HEK293 (cell line): ENCODE results near the gene KRTAP5-4.
"Not testable (repeated sequence)": the region's sequence is repeated elsewhere in the genome, so short reads cannot be mapped to it uniquely, and the experiment has no call there.

ENCODE experiments used
- CTCF ChIA-PET: fragments of 350-600 bp; formaldehyde crosslinking; extraction: SDS; loops from one replicate; lab custom pipeline; 2021; ENCODE audit warnings: antibody characterized with exemption; lab: Yijun Ruan, JAX
- POLR2A ChIA-PET: fragments of 300-600 bp; formaldehyde crosslinking; extraction: SDS; loops from one replicate; lab custom pipeline; 2020; ENCODE audit warnings: antibody characterized with exemption, inconsistent platforms; lab: Yijun Ruan, JAX
- H3K27ac ChIP-seq: fragments of 200-500 bp; sonication (Bioruptor generic); 2 replicates; pipeline ENCODE4 v1.5.1; 2014; ENCODE audit warnings: low read depth, low read length, control low read depth, inconsistent platforms; ENCODE audit errors: extremely low read depth
- H3K36me3 ChIP-seq, 2 experiments: fragments of 200-500 bp in 1 of 2; sonication (Bioruptor generic) in 1 of 2; 1 replicate in 1 of 2; 2 replicates in 1 of 2; pipeline ENCODE4 v1.5.1; 2014 to 2017; ENCODE audit warnings: inconsistent platforms in 2 of 2, low read length in 2 of 2; ENCODE audit not compliant: control insufficient read depth in 2 of 2, insufficient read depth in 1 of 2
- H3K4me1 ChIP-seq: fragments of 200-500 bp; sonication (Bioruptor generic); 2 replicates; pipeline ENCODE4 v1.5.1; 2014; ENCODE audit warnings: mild to moderate bottlenecking, low read length, inconsistent platforms; ENCODE audit not compliant: control insufficient read depth, insufficient read depth
- H3K4me3 ChIP-seq: 2 replicates; pipeline ENCODE4 v1.5.1; 2011; ENCODE audit warnings: low read depth, mild to moderate bottlenecking, control low read depth, low read length, moderate library complexity
- H3K9me3 ChIP-seq: fragments of 200-500 bp; sonication (Bioruptor generic); 2 replicates; pipeline ENCODE4 v1.5.1; 2014; ENCODE audit warnings: low read depth, low read length, inconsistent platforms; ENCODE audit not compliant: control insufficient read depth, insufficient read depth
- BCL6B ChIP-seq: fragments of 450-650 bp; formaldehyde crosslinking; IDR thresholded peaks from 2 replicates; pipeline ENCODE4 v1.5.1; 2017; ENCODE audit warnings: missing biosample characterization, missing genetic modification characterization
- EGR2 ChIP-seq: fragments of 450-650 bp; formaldehyde crosslinking; IDR thresholded peaks from 2 replicates; pipeline ENCODE4 v1.5.1; 2016; ENCODE audit warnings: low read depth, missing biosample characterization, missing genetic modification characterization
- HIC1 ChIP-seq: fragments of 450-650 bp; formaldehyde crosslinking; IDR thresholded peaks from 2 replicates; pipeline ENCODE4 v1.5.1; 2016; ENCODE audit warnings: missing biosample characterization, missing genetic modification characterization
- KLF16 ChIP-seq: fragments of 450-650 bp; formaldehyde crosslinking; IDR thresholded peaks from 2 replicates; pipeline ENCODE4 v1.5.1; 2017; ENCODE audit warnings: missing biosample characterization, missing genetic modification characterization
- KLF17 ChIP-seq: fragments of 450-650 bp; formaldehyde crosslinking; IDR thresholded peaks from 2 replicates; pipeline ENCODE4 v1.5.1; 2016; ENCODE audit warnings: missing biosample characterization, missing genetic modification characterization
- MYNN ChIP-seq: fragments of 450-650 bp; formaldehyde crosslinking; IDR thresholded peaks from 2 replicates; pipeline ENCODE4 v1.5.1; 2016; ENCODE audit warnings: missing biosample characterization, missing genetic modification characterization, borderline replicate concordance
- PBX3 ChIP-seq: sonication (generic); formaldehyde crosslinking; IDR thresholded peaks from 2 replicates; pipeline ENCODE4 v1.8.1; 2022; ENCODE audit warnings: mild to moderate bottlenecking, moderate library complexity, missing genetic modification reagents
- SP7 ChIP-seq: fragments of 450-650 bp; formaldehyde crosslinking; IDR thresholded peaks from 2 replicates; pipeline ENCODE4 v1.5.1; 2016; ENCODE audit warnings: missing biosample characterization, missing genetic modification characterization
- ZFHX2 ChIP-seq: fragments of 450-650 bp; formaldehyde crosslinking; conservative IDR thresholded peaks from 2 replicates; pipeline ENCODE4 v1.5.1; 2016; ENCODE audit warnings: missing biosample characterization, missing genetic modification characterization
- ZNF138 ChIP-seq: fragments of 450-650 bp; formaldehyde crosslinking; IDR thresholded peaks from 2 replicates; pipeline ENCODE4 v1.5.1; 2016; ENCODE audit warnings: missing biosample characterization, missing genetic modification characterization, borderline replicate concordance
- ZNF155 ChIP-seq: fragments of 450-650 bp; formaldehyde crosslinking; IDR thresholded peaks from 2 replicates; pipeline ENCODE4 v1.5.1; 2016; ENCODE audit warnings: missing biosample characterization, missing genetic modification characterization
- ZNF169 ChIP-seq: fragments of 450-650 bp; formaldehyde crosslinking; IDR thresholded peaks from 2 replicates; pipeline ENCODE4 v1.5.1; 2016; ENCODE audit warnings: missing biosample characterization, missing genetic modification characterization
- ZNF423 ChIP-seq: fragments of 450-650 bp; formaldehyde crosslinking; IDR thresholded peaks from 2 replicates; pipeline ENCODE4 v1.5.1; 2016; ENCODE audit warnings: missing biosample characterization, missing genetic modification characterization
- ZNF433 ChIP-seq: fragments of 450-650 bp; formaldehyde crosslinking; IDR thresholded peaks from 2 replicates; pipeline ENCODE4 v1.5.1; 2016; ENCODE audit warnings: missing biosample characterization, missing genetic modification characterization, low read depth
- ZNF514 ChIP-seq: fragments of 450-650 bp; formaldehyde crosslinking; IDR thresholded peaks from 2 replicates; pipeline ENCODE4 v1.5.1; 2016; ENCODE audit warnings: missing biosample characterization, missing genetic modification characterization
- ZNF549 ChIP-seq: fragments of 450-650 bp; IDR thresholded peaks from 2 replicates; pipeline ENCODE4 v1.5.1; 2018; ENCODE audit warnings: missing biosample characterization, missing genetic modification characterization, mild to moderate bottlenecking, inconsistent platforms, moderate library complexity
- ZNF561 ChIP-seq: fragments of 450-650 bp; IDR thresholded peaks from 2 replicates; pipeline ENCODE4 v1.5.1; 2018; ENCODE audit warnings: missing biosample characterization, missing genetic modification characterization, borderline replicate concordance
- ZNF658 ChIP-seq: fragments of 450-650 bp; formaldehyde crosslinking; IDR thresholded peaks from 2 replicates; pipeline ENCODE4; 2016; ENCODE audit warnings: missing biosample characterization, missing genetic modification characterization
- ZNF791 ChIP-seq: fragments of 450-650 bp; formaldehyde crosslinking; IDR thresholded peaks from 2 replicates; pipeline ENCODE4 v1.5.1; 2016; ENCODE audit warnings: missing biosample characterization, missing genetic modification characterization

The KRTAP5-4 gene

GRCh38 chr11:1670905-1671371 lies 49.0 kb upstream of the KRTAP5-4 start:
- Histone ChIP-seq H3K27ac (no peak overlapping the region), H3K4me1 (no peaks in the 10 kb centered on the region), H3K36me3 (no peaks in the 10 kb centered on the region)
- ChIA-PET POLR2A (interaction anchor here (0.6 kb wide), 1 partner anchor 145 kb away, joined by 3 read pairs; no protein-coding TSS in a partner anchor), CTCF (interaction anchor here (0.5 to 1.0 kb wide), 2 partner anchors 18 to 471 kb away, joined by 3 read pairs; no protein-coding TSS in a partner anchor)
- TF ChIP-seq ZNF549 (tag by site-specific recombination) (no peak), ZFHX2 (tag by site-specific recombination) (peak; percentile 68), EGR2 (tag by site-specific recombination) (peak; percentile 81)
- TF ChIP-seq, all 188 proteins: peak for 2
- H3K4me3 ChIP-seq, result no peak overlapping the region
- no peaks in the 10 kb centered on the region for H3K9me3 ChIP-seq

GRCh38 chr11:1670457-1670856 lies 48.5 kb upstream of the KRTAP5-4 start:
- POLR2A ChIA-PET, H3K4me3 ChIP-seq, H3K27ac ChIP-seq, H3K9me3 ChIP-seq, H3K4me1 ChIP-seq, H3K36me3 ChIP-seq: not testable (repeated sequence)
- CTCF ChIA-PET, result interaction anchor here (1.1 kb wide), 1 partner anchor 486 kb away, joined by 5 read pairs; no protein-coding TSS in a partner anchor

- no peaks in the 10 kb centered on the region for H3K36me3 ChIP-seq
- no peaks in the 10 kb centered on the region for H3K9me3 ChIP-seq
- ChIA-PET CTCF (interaction anchor here (1.1 kb wide), 1 partner anchor 486 kb away, joined by 5 read pairs; no protein-coding TSS in a partner anchor), POLR2A (no interaction called here)
- no peak overlapping the region for H3K27ac ChIP-seq
- no peak overlapping the region for H3K4me3 ChIP-seq
- TF ChIP-seq PBX3 (CRISPR knock-in tag) (0 out of 2 replicates have a peak, but pooled peaks have one; percentile 25), ZNF561 (tag by site-specific recombination) (no peak)
- no peaks in the 10 kb centered on the region for H3K4me1 ChIP-seq
These were observed 47.7 kb upstream of the KRTAP5-4 start for GRCh38 chr11:1669546-1670218.

GRCh38 chr11:1668911-1669473 lies 47.1 kb upstream of the KRTAP5-4 start:
- H3K36me3 ChIP-seq, result no peaks in the 10 kb centered on the region
- ChIA-PET CTCF (no interaction called here), POLR2A (no interaction called here)
- H3K27ac ChIP-seq, result no peak overlapping the region
- TF ChIP-seq HIC1 (no peak), KLF16 (no peak), MYNN (no peak), ZNF169 (no peak), ZNF423 (tag by site-specific recombination) (no peak), ZNF138 (no peak), BCL6B (tag by site-specific recombination) (no peak), ZNF658 (tag by site-specific recombination) (no peak), KLF17 (tag by site-specific recombination) (no peak), ZNF155 (tag by site-specific recombination) (no peak), ZNF514 (tag by site-specific recombination) (no peak), SP7 (no peak), ZNF791 (tag by site-specific recombination) (no peak), ZNF433 (tag by site-specific recombination) (no peak)
- no peaks in the 10 kb centered on the region for H3K4me1 ChIP-seq
- no peaks in the 10 kb centered on the region for H3K9me3 ChIP-seq
- no peak overlapping the region for H3K4me3 ChIP-seq
